Stimulated activated CD8-positive, alpha-beta memory T cell treated with anti-CD3 and anti-CD28 coated beads, Interleukin-7, amount 100 ng/mL, for 24 hours (primary cell): ENCODE measurements around the gene LTB4R2.

Experiments
- DNase-seq: peaks from one replicate; pipeline ENCODE4 v3.0.0-alpha.2; 2020; ENCODE audit warnings: low read depth

The LTB4R2 gene

DNA sequence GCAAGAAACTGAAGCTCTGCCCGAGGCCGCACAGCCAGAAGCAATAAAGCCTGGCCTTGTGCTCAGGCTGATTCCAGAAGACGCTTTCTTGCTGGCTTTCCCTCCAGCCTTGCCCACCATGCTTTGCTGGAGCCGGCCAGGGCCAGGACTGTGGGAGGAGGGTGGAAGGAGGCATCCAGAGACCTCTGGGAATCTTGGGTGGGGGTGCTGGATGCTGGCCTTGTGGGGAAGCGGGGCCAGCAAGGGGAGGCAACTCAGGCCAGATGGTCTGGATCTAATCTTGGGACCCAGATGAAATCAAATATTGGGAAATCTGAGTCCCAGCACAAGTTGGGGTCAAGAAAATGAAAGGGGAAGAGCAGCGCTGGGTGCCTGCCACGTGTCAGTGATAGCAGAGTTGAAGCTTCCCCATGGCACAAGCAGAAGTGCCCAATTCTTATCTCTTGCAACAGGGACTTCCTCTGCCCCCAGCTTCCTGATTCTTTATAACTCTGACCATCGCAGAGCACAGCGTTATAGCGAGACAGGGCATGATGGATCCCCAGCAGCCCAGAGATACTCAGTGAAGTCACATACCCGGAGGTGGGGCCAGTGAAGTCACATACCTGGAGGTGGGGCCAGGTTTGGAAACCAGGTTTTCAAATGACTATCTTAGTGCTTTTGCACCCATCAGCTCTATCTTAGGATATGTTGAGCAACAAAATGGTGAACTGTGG is 32.2 kb upstream of the LTB4R2 start:
- DNase-seq = no peak

DNA sequence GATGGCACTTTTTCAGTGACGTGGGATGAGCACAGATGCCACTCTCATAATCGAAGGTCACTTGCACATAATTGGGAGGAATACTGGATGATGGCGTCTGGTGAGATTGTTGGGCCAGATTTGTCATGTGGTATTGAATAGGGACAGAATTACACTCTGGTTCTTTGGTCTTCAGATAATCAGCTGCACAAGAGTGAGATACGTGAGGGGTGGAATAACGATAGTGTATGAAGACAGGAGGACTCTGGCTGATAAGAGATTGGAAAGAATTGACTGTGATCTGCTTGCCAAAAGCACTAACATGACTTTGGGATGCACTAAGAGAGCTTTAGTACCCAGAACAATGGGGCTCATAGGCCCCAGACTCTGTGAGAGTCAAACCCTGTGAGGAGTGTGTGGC is 31.5 kb upstream of the LTB4R2 start:
- DNase-seq = no peak

DNA sequence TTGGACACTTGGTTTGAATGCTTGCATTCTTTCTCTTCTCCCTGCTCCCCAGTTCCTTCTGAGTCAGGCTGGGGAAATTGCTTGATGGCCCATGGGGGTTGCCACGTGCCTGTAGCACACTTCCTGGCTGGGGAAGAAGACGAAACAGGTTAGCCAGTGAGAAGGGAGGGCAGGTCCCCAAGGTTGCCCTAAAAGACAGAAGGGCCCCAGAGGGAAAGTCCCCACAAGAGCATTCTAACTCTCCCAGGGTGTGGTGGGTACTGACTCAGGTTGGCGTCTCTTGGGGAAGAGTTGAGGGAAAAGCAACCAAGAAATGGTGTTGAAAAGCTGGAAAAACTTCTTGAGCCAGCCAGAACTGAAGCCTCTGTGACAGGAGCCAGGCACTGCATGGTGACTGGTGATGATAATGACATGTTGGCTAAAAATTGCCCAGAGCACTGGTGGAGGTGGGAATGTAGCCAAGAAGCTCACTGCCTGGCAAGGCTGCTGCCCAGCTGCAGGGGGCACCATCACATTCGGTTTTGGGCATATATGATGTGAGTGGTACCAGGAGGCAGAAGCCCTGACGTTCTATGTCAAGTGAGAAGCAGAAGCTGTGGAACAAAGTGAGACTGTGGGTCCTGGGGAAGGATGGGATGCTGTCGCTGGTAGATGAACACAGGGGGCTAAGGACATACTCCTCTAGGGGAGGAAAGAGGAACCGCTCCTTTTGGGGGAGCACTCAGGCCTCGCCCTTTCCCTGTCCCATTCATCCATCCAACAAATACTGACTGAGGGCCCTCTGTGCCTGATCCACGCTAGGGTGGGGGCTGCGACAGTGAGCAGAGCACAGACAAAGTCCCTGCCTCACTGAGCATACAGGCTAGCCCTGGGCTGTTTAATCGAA is 30.4 kb upstream of the LTB4R2 start:
- DNase-seq = no peak

DNA sequence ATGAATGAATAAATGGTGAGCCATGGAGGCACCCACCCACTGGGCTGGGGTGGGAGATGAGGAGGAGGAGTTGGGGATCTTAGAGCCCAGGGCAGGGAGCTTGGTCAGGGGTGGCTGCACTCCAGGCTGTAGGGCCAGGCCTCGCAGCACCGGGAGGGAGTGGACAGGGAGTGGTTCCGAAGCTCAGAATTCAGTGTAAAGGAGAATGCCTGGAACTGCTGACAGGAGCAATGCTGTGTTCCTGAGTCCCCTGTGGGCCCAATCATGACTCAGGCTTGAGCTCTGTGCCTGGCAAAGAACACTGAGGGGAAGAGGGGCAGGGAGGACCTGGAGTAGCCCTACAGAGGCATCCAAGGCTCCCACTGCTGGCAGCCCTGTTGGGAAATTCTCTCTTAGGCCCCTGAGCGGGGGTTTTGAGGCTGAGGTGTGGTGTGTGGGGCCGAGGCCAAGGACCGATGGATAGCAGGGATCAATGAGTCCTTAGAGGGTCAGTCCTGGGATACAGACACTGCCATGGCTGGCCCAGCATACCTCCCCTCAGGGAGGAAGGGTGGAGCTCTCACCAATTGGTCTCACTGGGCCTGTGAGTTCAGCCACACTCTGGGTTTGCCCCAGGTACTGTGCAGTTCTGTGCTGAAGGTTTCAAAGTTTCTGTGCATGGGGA is 29.0 kb upstream of the LTB4R2 start:
- no peak for DNase-seq

DNA sequence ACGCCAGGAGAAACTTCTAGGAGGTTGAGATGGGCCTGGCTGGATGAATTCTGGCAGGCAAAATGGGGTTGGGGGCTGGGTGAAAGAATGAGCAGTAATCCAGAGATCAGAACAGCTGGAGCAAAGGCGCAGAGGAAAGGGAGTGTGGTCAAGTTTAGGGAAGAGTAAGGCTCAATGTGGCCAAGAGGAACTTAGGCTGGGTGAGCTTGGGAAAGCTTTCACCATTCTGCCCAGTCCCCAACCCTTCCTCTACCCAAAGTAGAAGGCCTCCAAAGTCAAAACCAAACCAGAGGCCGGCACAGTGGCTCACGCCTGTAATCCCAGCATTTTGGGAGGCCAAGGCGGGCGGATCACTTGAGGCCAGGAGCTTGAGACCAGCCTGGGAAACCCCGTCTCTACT is 28.3 kb upstream of the LTB4R2 start:
- no peak for DNase-seq

DNA sequence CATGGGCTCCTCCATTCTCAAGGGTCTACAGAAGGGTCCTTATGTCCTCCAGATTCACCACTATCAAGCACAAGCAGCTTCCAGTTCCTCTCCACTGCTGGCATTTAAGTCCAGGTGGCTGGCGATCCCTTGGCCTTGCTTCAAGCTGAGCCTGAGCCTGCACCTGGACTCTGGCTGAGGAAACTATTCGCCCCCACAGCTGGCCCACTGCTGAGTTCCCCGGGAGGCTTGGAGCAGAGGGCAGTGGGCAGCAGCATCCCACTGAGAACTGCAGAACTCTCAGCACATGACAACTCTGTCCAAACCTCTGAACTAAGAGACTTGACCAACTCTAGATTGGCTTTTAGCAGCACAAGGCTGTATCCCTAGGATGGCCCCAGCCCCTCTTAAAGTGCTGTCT is 27.2 kb upstream of the LTB4R2 start:
- no peak for DNase-seq

GRCh38 chr14:24283796-24284460 is 26.0 kb upstream of the LTB4R2 start:
- no peak for DNase-seq

GRCh38 chr14:24284501-24285035 is 25.4 kb upstream of the LTB4R2 start:
- no peak for DNase-seq

DNA sequence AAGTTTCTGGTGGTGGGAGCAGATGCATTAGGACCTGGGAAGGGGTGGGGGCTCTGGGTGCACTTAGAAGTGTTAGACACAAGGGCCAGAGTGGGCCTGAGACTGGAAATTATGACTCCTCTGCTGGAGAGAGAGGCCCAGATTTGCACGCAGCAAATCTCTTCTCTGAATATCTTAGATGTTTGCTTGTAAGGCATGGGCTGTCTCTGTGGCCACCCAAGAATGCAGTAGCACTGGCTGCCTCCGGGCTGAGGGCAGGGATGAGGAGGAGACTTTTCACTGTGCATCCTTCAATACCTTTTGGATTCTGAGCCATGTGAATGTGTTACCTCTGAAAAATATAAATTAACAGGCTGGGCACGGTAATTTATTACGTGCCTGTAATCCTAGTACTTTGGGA is 24.6 kb upstream of the LTB4R2 start:
- DNase-seq = no peak

- no peak for DNase-seq
Measured at GRCh38 chr14:24286996-24287395, 22.9 kb upstream of the LTB4R2 start.

GRCh38 chr14:24289649-24290280 is 20.2 kb upstream of the LTB4R2 start:
- DNase-seq = no peak

DNA sequence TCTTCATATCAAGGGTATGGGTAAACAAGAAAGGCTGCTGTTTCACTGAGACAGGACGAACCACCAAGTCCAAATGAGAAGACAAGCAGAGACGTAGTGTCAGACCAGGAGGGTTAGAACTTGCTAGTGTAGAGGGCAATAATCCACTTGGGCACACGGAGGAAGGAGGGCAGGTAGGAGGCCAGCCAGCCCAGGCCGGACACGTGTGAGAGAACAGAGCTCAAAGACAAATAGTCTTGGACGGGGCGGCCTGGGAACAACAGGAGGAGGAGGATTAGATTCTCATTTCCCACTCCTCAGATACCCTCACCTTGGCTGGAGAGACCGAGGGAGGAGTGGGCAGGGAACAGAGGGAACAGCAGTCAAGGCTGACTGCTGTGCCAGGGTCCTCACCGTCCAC is 19.2 kb upstream of the LTB4R2 start:
- DNase-seq = no peak

DNA sequence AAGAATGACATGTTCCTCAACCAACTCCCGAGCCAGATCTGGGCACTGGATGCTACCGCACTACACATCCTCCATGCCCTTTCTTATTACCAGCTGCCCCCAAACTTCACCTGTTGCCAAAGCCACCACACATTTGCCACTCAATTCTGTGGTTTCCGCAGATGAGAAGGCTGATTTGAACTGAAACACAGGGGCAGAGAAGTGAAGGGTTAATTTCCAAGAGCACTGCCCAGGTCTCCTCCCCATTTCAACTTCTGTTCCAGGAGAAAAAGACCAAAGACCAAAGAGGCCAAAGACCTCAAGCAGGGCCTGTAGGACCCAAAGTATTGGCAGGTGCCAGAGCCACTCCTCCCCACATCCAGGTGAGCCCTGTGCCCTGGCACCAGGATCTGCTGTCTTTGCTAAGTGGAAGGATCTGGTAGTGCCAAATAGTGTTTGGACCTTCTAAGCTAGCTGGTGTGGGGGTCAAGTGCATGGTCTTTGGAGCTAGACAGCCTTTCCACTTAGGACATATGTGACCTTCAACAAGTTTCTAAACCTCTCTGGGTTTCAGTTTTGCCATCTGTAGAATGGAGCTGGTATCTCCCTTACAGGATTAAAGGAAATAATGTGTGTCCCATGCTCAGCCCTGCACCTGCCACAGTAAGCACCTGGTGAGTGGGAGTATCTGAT is 18.4 kb upstream of the LTB4R2 start:
- no peak for DNase-seq

DNA sequence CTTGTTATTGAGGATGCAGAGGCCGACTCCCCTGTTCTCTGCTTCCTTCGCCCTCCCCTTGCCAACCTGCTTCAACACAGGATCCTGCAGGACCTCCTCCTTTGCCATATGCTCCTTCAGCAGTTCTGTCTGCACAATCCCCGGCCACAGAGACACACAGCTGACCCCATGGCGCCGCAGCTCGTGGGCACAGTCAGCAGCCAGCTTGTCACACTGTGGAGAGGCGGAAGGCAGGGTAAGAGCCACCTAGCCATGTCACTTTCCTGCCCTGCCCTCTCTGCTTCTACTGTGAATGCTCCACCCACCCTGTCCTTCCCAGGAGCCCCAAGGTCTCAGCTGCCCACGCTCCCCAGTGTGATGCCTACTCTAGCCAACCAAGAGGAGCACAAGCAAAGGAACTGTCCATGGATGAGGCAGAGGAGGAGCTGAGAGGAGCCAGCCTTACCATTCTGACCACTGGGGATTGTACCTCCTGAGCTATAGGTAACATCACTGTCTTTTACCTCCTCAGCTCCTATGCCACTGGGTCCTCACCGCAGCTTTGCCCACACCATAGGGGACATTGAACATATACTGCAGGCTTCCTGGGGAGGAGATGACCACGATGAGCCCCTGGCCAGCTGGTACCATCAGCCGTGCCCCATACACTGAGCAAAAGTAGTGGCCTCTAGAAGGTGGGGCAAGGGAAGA is 17.7 kb upstream of the LTB4R2 start:
- no peak for DNase-seq

GRCh38 chr14:24293525-24293924 is 16.4 kb upstream of the LTB4R2 start:
- DNase-seq = no peak

GRCh38 chr14:24296341-24297157 is 13.4 kb upstream of the LTB4R2 start:
- DNase-seq = no peak

DNA sequence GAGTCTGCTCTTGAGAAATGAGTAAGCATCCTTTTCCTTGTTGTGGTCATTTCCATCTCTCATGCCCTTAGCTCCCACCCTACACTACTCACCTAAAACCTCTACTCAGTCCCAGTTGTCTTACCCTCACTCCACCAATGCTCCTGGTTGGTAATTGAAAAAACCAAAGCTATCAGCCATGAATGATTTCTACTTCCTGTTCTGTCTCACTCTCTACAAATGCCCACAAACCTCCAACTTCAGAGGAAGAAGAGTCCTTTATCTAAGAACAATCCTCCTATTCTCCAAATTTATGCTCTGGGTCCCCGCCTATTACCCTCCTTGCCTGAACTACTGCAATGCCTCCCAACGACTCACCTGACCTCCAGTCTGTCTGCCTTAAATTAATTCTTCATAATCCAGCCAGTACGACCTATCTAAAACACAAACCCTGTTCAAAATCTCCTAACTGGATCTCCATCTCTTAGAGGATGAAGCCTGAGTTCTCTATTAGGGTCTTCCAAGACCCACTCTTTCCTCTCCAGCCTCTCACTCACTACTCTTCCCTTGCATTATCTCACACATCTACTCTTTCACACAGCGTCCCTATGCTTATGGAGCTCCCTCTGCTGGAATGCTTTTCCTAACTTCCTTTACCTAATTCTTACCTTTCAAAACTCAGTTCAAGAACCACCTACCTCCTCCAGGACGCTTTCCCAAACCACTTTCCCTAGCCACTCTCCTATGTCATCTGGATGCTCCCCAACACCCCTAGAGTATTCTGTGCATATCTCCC is 12.6 kb upstream of the LTB4R2 start:
- DNase-seq = no peak

DNA sequence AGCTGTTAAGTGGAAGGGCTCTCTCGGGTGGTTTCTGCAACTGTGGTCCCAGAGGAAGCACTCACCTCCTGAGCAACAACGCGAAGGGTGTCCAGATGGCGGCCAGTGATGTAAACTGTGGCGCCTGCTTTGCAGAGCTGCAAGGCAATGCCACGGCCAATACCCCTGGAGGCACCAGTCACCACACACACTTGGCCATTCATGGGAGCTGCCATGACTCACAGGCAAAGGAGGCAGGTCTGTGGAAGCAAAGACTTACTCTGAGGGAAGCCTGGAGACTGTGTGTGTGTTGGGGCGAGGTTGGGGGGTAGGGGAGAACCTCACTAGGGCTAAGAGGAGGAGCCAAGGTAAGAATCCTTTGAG is 11.1 kb upstream of the LTB4R2 start:
- no peak for DNase-seq
